Lower leg skin (tissue), 3 donors: ENCODE results near the gene CMYA5.

Source experiments
- CTCF ChIP-seq, 3 donors: fragments of 450-650 bp; IDR thresholded peaks; one replicate each; pipeline ENCODE4 v1.5.1; 2016; ENCODE audit warnings: antibody characterized with exemption in 3 of 3, mild to moderate bottlenecking in 3 of 3, moderate library complexity in 2 of 3
- POLR2A ChIP-seq, 2 donors: fragments of 450-650 bp; IDR thresholded peaks; one replicate each; pipeline ENCODE4 v1.6.1; 2016 to 2017; ENCODE audit warnings: antibody characterized with exemption in 2 of 2, mild to moderate bottlenecking in 1 of 2, moderate library complexity in 1 of 2

- TF ChIP-seq POLR2A (IDR thresholded peaks at IDR 0.05) (no peak), CTCF (IDR thresholded peaks at IDR 0.05) (no peak)
Measured at GRCh38 chr5:79694183-79694582, 4.5 kb downstream of the CMYA5 start.
